ENCODE data around the gene HID1.

- TF ChIP-seq SP1 (IDR thresholded peaks at IDR 0.05; ENCODE audit: low read depth), result no peak
- no peak for TF ChIP-seq FOSL1 (IDR thresholded peaks at IDR 0.05; ENCODE audit: low read depth)
- no peak for TF ChIP-seq POLR2AphosphoS5 (IDR thresholded peaks at IDR 0.05; ENCODE audit: low read depth, low read length)
- TF ChIP-seq CTCF (IDR thresholded peaks at IDR 0.05 in 2 of 3, conservative IDR thresholded peaks at IDR 0.05 in 1 of 3; ENCODE audit: borderline replicate concordance in 1 of 3, insufficient read depth in 1 of 3, low read depth in 2 of 3, low read length in 2 of 3), result no peak
- no peak for TF ChIP-seq JUND (IDR thresholded peaks at IDR 0.05)
- TF ChIP-seq POLR2A (IDR thresholded peaks at IDR 0.05; ENCODE audit: borderline replicate concordance, extremely low read depth, insufficient read depth, insufficient read length), result no peak
- TF ChIP-seq SRF (IDR thresholded peaks at IDR 0.05; ENCODE audit: low read depth), result no peak
Measured at GRCh38 chr17:74972973-74973328, 392 bp upstream of the HID1 start.
